ENCODE results near the gene REG4. TPM values are rescaled to one million over a fixed set of nuclear protein-coding genes. Genes with fewer than 3 reads are reported as not detected.
"Not testable (repeated sequence)": the region's sequence is repeated elsewhere in the genome, so short reads cannot be mapped to it uniquely, and the experiment has no call there.

Gene REG4
- total RNA-seq: not detected
- polyA plus RNA-seq: under 1 TPM in 1 of 2 donors, not detected in 1; 0.07 TPM
- long read RNA-seq, donor 1: 0 reads
- long read RNA-seq, donor 2: 0 reads
- long read RNA-seq, donor 3: 0 reads

DNA sequence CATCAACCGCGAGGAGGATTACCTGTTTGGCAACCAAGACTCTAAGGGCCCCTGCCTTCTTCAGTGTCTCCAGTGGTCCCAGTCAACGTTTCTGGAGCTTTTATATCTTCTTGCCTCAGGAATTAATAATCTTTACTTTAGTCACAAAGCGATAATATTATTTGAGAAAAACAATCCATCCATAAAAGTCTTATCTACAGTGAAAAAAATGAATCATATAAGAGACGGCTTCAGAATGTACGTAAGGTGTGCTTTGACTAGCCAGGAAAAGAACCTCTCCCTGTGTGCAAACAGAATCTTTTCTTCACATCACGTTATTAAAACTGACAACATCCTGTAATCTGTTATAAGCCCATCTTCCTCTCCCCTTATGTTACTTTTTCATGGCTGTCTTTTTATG lies at the start of gene REG4:
TSS of gene REG4 (minus strand) at position 74 of the 400 bp plus-strand sequence. CDS start 2,691 bp downstream, outside the sequence.
- no peak for DNase-seq
- ATAC-seq: no peak
- H3K4me3 ChIP-seq: no peak within 1 kb of the TSS
- H3K27me3 ChIP-seq: peaks cover 0 to 16% (median 0%) of the 10 kb centered on the region in 9 donors
- H3K9me3 ChIP-seq: no peaks in the 10 kb centered on the region
- H3K27ac ChIP-seq: no peak within 1 kb of the TSS
- H3K4me1 ChIP-seq: no peaks in the 10 kb centered on the region
- H3K36me3 ChIP-seq: no peaks in the 10 kb centered on the region
- 79 to 89% (median 82%) methylated on average over 7 of the region's 7 CpGs for WGBS, 4 donors
- TF ChIP-seq, protein P1, sequence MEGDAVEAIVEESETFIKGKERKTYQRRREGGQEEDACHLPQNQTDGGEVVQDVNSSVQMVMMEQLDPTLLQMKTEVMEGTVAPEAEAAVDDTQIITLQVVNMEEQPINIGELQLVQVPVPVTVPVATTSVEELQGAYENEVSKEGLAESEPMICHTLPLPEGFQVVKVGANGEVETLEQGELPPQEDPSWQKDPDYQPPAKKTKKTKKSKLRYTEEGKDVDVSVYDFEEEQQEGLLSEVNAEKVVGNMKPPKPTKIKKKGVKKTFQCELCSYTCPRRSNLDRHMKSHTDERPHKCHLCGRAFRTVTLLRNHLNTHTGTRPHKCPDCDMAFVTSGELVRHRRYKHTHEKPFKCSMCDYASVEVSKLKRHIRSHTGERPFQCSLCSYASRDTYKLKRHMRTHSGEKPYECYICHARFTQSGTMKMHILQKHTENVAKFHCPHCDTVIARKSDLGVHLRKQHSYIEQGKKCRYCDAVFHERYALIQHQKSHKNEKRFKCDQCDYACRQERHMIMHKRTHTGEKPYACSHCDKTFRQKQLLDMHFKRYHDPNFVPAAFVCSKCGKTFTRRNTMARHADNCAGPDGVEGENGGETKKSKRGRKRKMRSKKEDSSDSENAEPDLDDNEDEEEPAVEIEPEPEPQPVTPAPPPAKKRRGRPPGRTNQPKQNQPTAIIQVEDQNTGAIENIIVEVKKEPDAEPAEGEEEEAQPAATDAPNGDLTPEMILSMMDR (IDR thresholded peaks at IDR 0.05): no peak
- no peak for TF ChIP-seq POLR2A (IDR thresholded peaks at IDR 0.05)
- intact Hi-C loops (cut with DNase I): no loop called here

GRCh38 chr1:119859647-119860046 lies 48.4 kb upstream of the REG4 start:
- no peak overlapping the region for H3K4me3 ChIP-seq
- peak in 1 of 4 donors; percentile 45 for ATAC-seq
- H3K27me3 ChIP-seq: peaks cover 0 to 13% (median 0%) of the 10 kb centered on the region in 9 donors
- no peaks in the 10 kb centered on the region for H3K36me3 ChIP-seq
- H3K4me1 ChIP-seq: peaks cover 0 to 10% (median 0%) of the 10 kb centered on the region in 12 donors
- TF ChIP-seq, protein P1 (IDR thresholded peaks at IDR 0.05): no peak
- TF ChIP-seq POLR2A (IDR thresholded peaks at IDR 0.05): no peak
- no peak for DNase-seq
- no peaks in the 10 kb centered on the region for H3K9me3 ChIP-seq
- 32 to 38% (median 37%) methylated on average over 4 of the region's 4 CpGs for WGBS, 4 donors
- intact Hi-C loops (cut with DNase I): no loop called here
- H3K27ac ChIP-seq: peak overlapping the region in 1 of 12 donors; percentile 57

- H3K9me3 ChIP-seq; intact Hi-C loops (cut with DNase I); DNase-seq; H3K27ac ChIP-seq; H3K4me1 ChIP-seq; H3K36me3 ChIP-seq; ATAC-seq; H3K4me3 ChIP-seq: not testable (repeated sequence)
- peaks cover 0 to 13% (median 0%) of the 10 kb centered on the region in 9 donors for H3K27me3 ChIP-seq
- WGBS, 4 donors: 63 to 71% (median 67%) methylated on average over 4 of the region's 4 CpGs
These were observed 47.4 kb upstream of the REG4 start for GRCh38 chr1:119858556-119859214.

- Histone ChIP-seq H3K4me3 (no peak overlapping the region), H3K27ac (no peak overlapping the region), H3K27me3 (peaks cover 0 to 10% (median 0%) of the 10 kb centered on the region in 9 donors), H3K4me1 (peaks cover 0 to 10% (median 0%) of the 10 kb centered on the region in 12 donors), H3K9me3 (no peaks in the 10 kb centered on the region), H3K36me3 (no peaks in the 10 kb centered on the region)
- TF ChIP-seq, protein P1 (IDR thresholded peaks at IDR 0.05): no peak
- TF ChIP-seq POLR2A (IDR thresholded peaks at IDR 0.05): no peak
- DNase-seq (no peak), ATAC-seq (no peak)
- intact Hi-C loops (cut with DNase I): no loop called here
- 79 to 85% (median 83%) methylated on average over 2 of the region's 2 CpGs for WGBS, 4 donors
These were observed 46.9 kb upstream of the REG4 start for GRCh38 chr1:119858126-119858525.

All from heart left ventricle (tissue), 16 donors.